Measurements from ENCODE around the gene TRIM41. TPM values are rescaled to one million over a fixed set of nuclear protein-coding genes. Genes with fewer than 3 reads are reported as not detected.

TRIM41 gene
- total and polyA plus RNA-seq, 9 of the 15 experiments (the other 6 are each of a cell fraction or from before 2014, with no cell fraction given) = 1.8 to 47.6 (median 20.9) TPM

DNA sequence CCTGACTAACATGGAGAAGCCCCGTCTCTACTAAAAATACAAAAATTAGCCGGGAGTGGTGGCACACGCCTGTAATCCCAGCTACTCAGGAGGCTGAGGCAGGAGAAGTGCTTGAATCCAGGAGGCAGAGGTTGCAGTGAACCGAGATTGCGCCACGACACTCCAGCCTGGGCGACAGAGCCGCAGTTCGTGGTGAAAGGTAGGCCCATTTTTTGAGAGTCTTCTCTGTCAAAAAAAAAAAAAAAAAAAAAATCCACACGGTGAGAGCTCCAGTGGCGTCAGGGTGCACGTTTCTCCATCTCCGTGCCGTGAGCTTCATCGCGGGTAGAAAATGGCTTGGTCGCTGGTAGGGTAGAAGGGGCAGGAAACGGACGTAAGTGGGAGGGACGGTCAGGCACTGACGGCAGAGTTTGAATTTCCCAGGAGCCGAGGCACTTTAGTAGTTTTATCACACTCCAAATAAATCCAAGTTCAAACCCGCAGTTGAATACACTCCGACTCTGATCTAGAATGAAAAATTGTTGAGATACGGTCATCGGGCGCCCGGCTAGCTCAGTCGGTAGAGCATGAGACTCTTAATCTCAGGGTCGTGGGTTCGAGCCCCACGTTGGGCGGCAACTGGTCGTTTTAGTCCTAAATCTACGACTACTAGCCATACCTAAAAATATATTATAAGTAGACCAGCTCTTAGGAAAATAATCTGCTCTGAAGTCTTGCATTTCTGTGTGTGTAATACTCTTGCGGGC is 15.7 kb upstream of the TRIM41 start (continued):
- TF ChIP-seq HMGN3 (IDR thresholded peaks at IDR 0.05; ENCODE audit: borderline replicate concordance, extremely low read depth, insufficient read length, low read depth, low read length) (no peak), POLR3A (IDR thresholded peaks at IDR 0.05; ENCODE audit: borderline replicate concordance, extremely low read depth, insufficient read depth, insufficient read length) (peak; percentile 94), ZNF133 (CRISPR knock-in tag; IDR thresholded peaks at IDR 0.05) (no peak), TRIM24 (IDR thresholded peaks at IDR 0.05) (peak in 1 of 2 experiments; percentile 37; a peak in 2 of 4 replicates), GATAD2B (IDR thresholded peaks at IDR 0.05; ENCODE audit: borderline replicate concordance) (peak; percentile 60; the same call in 1 of the 2 replicates), BRCA1 (IDR thresholded peaks at IDR 0.05) (no peak), BRCA1 (CRISPR knock-in tag; IDR thresholded peaks at IDR 0.05) (no peak), STAT5B (CRISPR knock-in tag; IDR thresholded peaks at IDR 0.05) (no peak), CEBPB (tag; IDR thresholded peaks at IDR 0.05) (peak; percentile 71; the same call in 1 of the 2 replicates), TRIM28 (IDR thresholded peaks at IDR 0.05) (0 out of 2 replicates have a peak, but pooled peaks have one; percentile 35), PCBP1 (IDR thresholded peaks at IDR 0.05; ENCODE audit: low read depth, low read length, poor library complexity, severe bottlenecking) (no peak), ZNF77 (CRISPR knock-in tag; IDR thresholded peaks at IDR 0.05) (no peak), ZNF212 (CRISPR knock-in tag; IDR thresholded peaks at IDR 0.05) (no peak), ZNF778 (CRISPR knock-in tag; IDR thresholded peaks at IDR 0.05) (no peak), HIVEP1 (CRISPR knock-in tag; IDR thresholded peaks at IDR 0.05) (no peak)
- TF ChIP-seq, protein P1, sequence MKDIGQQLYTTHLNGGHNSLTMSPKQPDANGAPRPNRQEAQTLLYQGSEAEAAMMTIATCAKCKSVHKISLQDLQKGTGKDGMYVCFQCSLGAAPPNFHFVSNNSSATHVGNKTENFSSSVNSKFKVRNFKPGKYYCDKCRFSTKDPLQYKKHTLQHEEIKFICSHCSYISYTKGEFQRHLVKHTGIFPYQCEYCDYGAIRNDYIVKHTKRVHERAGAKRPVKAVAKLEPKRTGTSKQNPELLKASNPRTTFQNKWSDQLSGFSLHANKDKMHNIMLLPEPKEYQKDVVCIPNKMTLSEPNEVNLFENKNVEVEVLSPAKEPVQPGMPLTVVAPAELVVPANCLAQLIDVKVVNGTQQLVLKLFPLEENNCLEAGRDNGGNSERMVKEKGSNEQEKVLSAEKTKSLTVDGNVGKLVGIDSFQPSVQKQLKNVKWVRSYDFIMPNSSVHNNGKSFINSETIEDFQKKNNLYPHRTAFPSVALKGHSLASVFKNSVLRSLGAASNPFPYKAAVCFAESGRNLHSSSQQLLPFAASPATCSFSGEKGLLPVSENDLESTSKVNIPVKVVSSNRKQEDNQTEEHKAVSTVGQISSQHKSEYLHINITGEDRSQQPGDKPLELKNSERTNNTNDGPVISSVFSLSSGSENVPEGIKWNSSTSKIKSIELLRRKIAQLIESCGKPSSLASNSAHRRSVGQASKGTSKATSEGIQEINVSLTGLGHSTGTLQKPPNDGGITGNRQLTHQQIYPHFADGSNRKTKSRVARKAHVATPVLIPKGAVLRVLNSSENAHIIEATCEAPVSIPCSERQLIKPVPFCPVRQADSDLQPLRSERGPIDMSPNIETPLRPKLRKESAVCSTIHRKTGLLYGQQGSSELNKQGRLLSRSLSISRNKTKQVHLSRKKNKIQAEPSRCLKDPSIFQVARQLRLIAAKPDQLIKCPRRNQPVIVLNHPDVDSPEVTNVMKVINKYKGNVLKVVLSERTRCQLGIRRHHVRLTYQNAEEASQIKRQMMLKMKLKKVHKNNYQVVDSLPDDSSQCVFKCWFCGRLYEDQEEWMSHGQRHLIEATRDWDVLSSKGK (CRISPR knock-in tag; IDR thresholded peaks at IDR 0.05) = no peak
- TF ChIP-seq, protein P2, sequence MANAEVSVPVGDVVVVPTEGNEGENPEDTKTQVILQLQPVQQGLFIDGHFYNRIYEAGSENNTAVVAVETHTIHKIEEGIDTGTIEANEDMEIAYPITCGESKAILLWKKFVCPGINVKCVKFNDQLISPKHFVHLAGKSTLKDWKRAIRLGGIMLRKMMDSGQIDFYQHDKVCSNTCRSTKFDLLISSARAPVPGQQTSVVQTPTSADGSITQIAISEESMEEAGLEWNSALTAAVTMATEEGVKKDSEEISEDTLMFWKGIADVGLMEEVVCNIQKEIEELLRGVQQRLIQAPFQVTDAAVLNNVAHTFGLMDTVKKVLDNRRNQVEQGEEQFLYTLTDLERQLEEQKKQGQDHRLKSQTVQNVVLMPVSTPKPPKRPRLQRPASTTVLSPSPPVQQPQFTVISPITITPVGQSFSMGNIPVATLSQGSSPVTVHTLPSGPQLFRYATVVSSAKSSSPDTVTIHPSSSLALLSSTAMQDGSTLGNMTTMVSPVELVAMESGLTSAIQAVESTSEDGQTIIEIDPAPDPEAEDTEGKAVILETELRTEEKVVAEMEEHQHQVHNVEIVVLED (CRISPR knock-in tag; IDR thresholded peaks at IDR 0.05) = 0 out of 2 replicates have a peak, but pooled peaks have one; percentile 18
- TF ChIP-seq, protein P3, sequence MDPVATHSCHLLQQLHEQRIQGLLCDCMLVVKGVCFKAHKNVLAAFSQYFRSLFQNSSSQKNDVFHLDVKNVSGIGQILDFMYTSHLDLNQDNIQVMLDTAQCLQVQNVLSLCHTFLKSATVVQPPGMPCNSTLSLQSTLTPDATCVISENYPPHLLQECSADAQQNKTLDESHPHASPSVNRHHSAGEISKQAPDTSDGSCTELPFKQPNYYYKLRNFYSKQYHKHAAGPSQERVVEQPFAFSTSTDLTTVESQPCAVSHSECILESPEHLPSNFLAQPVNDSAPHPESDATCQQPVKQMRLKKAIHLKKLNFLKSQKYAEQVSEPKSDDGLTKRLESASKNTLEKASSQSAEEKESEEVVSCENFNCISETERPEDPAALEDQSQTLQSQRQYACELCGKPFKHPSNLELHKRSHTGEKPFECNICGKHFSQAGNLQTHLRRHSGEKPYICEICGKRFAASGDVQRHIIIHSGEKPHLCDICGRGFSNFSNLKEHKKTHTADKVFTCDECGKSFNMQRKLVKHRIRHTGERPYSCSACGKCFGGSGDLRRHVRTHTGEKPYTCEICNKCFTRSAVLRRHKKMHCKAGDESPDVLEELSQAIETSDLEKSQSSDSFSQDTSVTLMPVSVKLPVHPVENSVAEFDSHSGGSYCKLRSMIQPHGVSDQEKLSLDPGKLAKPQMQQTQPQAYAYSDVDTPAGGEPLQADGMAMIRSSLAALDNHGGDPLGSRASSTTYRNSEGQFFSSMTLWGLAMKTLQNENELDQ (CRISPR knock-in tag; IDR thresholded peaks at IDR 0.05; ENCODE audit: borderline replicate concordance) = no peak
- TF ChIP-seq, protein P4, sequence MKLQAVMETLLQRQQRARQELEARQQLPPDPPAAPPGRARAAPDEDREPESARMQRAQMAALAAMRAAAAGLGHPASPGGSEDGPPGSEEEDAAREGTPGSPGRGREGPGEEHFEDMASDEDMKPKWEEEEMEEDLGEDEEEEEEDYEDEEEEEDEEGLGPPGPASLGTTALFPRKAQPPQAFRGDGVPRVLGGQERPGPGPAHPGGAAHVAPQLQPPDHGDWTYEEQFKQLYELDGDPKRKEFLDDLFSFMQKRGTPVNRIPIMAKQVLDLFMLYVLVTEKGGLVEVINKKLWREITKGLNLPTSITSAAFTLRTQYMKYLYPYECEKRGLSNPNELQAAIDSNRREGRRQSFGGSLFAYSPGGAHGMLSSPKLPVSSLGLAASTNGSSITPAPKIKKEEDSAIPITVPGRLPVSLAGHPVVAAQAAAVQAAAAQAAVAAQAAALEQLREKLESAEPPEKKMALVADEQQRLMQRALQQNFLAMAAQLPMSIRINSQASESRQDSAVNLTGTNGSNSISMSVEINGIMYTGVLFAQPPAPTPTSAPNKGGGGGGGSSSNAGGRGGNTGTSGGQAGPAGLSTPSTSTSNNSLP (IDR thresholded peaks at IDR 0.05; ENCODE audit: borderline replicate concordance, low read depth, low read length) = peak; percentile 86

All from K562 (cell line).